GM12878 (cell line): ENCODE results near the gene SEC11A. TPM values are rescaled to one million over a fixed set of nuclear protein-coding genes. Genes with fewer than 3 reads are reported as not detected.

ENCODE experiments used
- ATAC-seq: fragments of 200-7000 bp; cut with Tn5 transposase; 3 replicates; pipeline ENCODE4 v1.9.1; 2020; ENCODE audit warnings: mild to moderate bottlenecking, moderate library complexity
- BruUV-seq: library from RNA; stranded (reverse); fragments of 400-500 nt; replicated peaks from 2 replicates; lab custom pipeline; 2021; lab: Mats Ljungman, UMichigan
- CTCF ChIA-PET: fragments of 300-600 bp; sonication (Branson Sonifier 250); formaldehyde crosslinking; extraction: SDS; loops from one replicate; lab custom pipeline; 2021; ENCODE audit warnings: inconsistent platforms; lab: Yijun Ruan, JAX
- POLR2A ChIA-PET: fragments of 350-600 bp; formaldehyde crosslinking; extraction: SDS; loops from one replicate; lab custom pipeline; 2021; ENCODE audit warnings: inconsistent platforms; lab: Charles Lee
- RAD21 ChIA-PET: fragments of 300-600 bp; sonication (Branson Sonifier 250); formaldehyde crosslinking; loops from one replicate; lab custom pipeline; 2023; ENCODE audit warnings: antibody characterized with exemption; ENCODE audit not compliant: unreplicated experiment; lab: Charles Lee
- SMC1A ChIA-PET: fragments of 300-600 bp; sonication (Branson Sonifier 250); formaldehyde crosslinking; loops from one replicate; lab custom pipeline; 2023; ENCODE audit not compliant: unreplicated experiment, uncharacterized antibody; lab: Charles Lee
- DNase-seq: peaks from one replicate; pipeline ENCODE4 v3.0.0-alpha.2; 2011; ENCODE audit warnings: low read depth, low spot score
- FAIRE-seq: peaks from 3 replicates; lab custom pipeline; 2011; peaks lifted over from hg19 to GRCh38; lab: Jason Lieb, UNC
- H2AFZ ChIP-seq: 2 replicates; pipeline ENCODE4 v1.6.0; 2011; ENCODE audit warnings: low read depth, low read length, control low read depth; ENCODE audit not compliant: control insufficient read depth
- H3K27ac ChIP-seq: 2 replicates; pipeline ENCODE4 v1.5.1; 2011; ENCODE audit warnings: control low read depth; ENCODE audit not compliant: control insufficient read depth, insufficient read depth
- H3K27me3 ChIP-seq, 2 experiments: replicated peaks in 1 of 2; 2 replicates each; pipeline versions ENCODE4 v1.6.0 to v1.6.1; 2011; ENCODE audit warnings: low read length in 1 of 2; ENCODE audit not compliant: control insufficient read depth in 2 of 2, insufficient read depth in 2 of 2
- H3K36me3 ChIP-seq, 2 experiments: 2 replicates each; pipeline ENCODE4 v1.5.1; 2011; ENCODE audit warnings: low read length in 1 of 2; ENCODE audit not compliant: control insufficient read depth in 2 of 2, insufficient read depth in 2 of 2
- H3K4me1 ChIP-seq: 2 replicates; pipeline ENCODE4 v1.6.1; 2011; ENCODE audit warnings: mild to moderate bottlenecking, low read length, moderate library complexity, mixed read lengths; ENCODE audit not compliant: control insufficient read depth, insufficient read depth
- H3K4me2 ChIP-seq: 2 replicates; pipeline ENCODE4 v1.6.0; 2011; ENCODE audit warnings: control low read depth; ENCODE audit not compliant: control insufficient read depth, insufficient read depth
- H3K4me3 ChIP-seq: fragments of 200-600 bp; sonication (generic); 2 replicates; pipeline ENCODE4 v1.5.1; 2016
- H3K79me2 ChIP-seq: 2 replicates; pipeline ENCODE4 v1.6.0; 2011; ENCODE audit warnings: low read length; ENCODE audit not compliant: control insufficient read depth, insufficient read depth
- H3K9ac ChIP-seq: 2 replicates; pipeline ENCODE4 v1.8.0; 2011; ENCODE audit warnings: low read length, control low read depth, mixed read lengths; ENCODE audit not compliant: control insufficient read depth, insufficient read depth
- H3K9me3 ChIP-seq: replicated peaks from 3 replicates; pipeline ENCODE4 v1.5.1; 2011; ENCODE audit warnings: mild to moderate bottlenecking, low read length; ENCODE audit not compliant: control insufficient read depth, insufficient read depth
- H4K20me1 ChIP-seq: 2 replicates; pipeline ENCODE4 v1.6.0; 2011; ENCODE audit not compliant: control insufficient read depth, insufficient read depth
- ASH2L ChIP-seq: fragments of 300-600, 200-600 bp; sonication (generic); IDR thresholded peaks from 2 replicates; pipeline ENCODE4 v1.6.1; 2017; ENCODE audit warnings: low read depth, mild to moderate bottlenecking, borderline replicate concordance
- FOS ChIP-seq: IDR thresholded peaks from 3 replicates; pipeline ENCODE4 v1.6.1; 2011; ENCODE audit warnings: borderline replicate concordance; ENCODE audit not compliant: insufficient read length; ENCODE audit errors: extremely low read depth
- IKZF2 ChIP-seq, 2 experiments: fragments of 450-650 bp; IDR thresholded peaks; 2 replicates each; pipeline ENCODE4 v1.6.1; 2017; ENCODE audit warnings: mild to moderate bottlenecking in 2 of 2, moderate library complexity in 2 of 2
- RBBP5 ChIP-seq: fragments of 200-600 bp; sonication (generic); conservative IDR thresholded peaks from 2 replicates; pipeline ENCODE4 v1.6.1; 2016
- SMAD1 ChIP-seq: fragments of 450-650 bp; IDR thresholded peaks from 2 replicates; pipeline ENCODE4 v1.6.1; 2018; ENCODE audit warnings: mild to moderate bottlenecking, low read depth; ENCODE audit not compliant: partially characterized antibody
- TCF3 ChIP-seq: IDR thresholded peaks from 2 replicates; pipeline ENCODE4 v1.6.1; 2012; ENCODE audit warnings: low read depth, mild to moderate bottlenecking, low read length, borderline replicate concordance; ENCODE audit not compliant: insufficient read depth
- WGBS: methylation state at CpG from one replicate; pipeline ENCODE4 v1.1.6; 2016; ENCODE audit warnings: low lambda C conversion rate; ENCODE audit not compliant: insufficient replicate concordance, insufficient coverage; ENCODE audit errors: missing lambda C conversion rate; 5-methylcytosine and 5-hydroxymethylcytosine counted together
- in situ Hi-C: fragments of 300-500 bp; cut with MboI; formaldehyde crosslinking; loops from 9 replicates; pipeline ENCODE4 v1.14.3; 2018; ENCODE audit warnings: mixed read lengths
- intact Hi-C: fragments of 100-400 bp; cut with micrococcal nuclease; formaldehyde crosslinking; loops from one replicate; pipeline ENCODE4 v1.14.2; 2022; ENCODE audit not compliant: unreplicated experiment
- polyA plus RNA-seq, 11 experiments: library from polyadenylated mRNA; depleted of rRNA in 4 of 11; unstranded in 6 of 11; stranded (reverse) in 5 of 11; fragments of >200 nt; fragmentation: Nextera tagmentation in 4 of 11; fragmentation: Illumina TruSeq in 1 of 11; extraction: Ambion mirVana in 4 of 11; extraction: Trizol in 1 of 11; gene quantifications; 1 replicate in 1 of 11; 2 replicates in 10 of 11; pipeline versions ENCODE4 v1.2.1 to v1.2.3, GENCODE V29; 2011 to 2016; ENCODE audit warnings: inconsistent platforms in 2 of 11, missing spikeins in 2 of 11, low read depth in 1 of 11
- total RNA-seq, 4 experiments: library from RNA; depleted of rRNA in 3 of 4; stranded (reverse); fragments of >200 nt in 3 of 4; fragmentation: Illumina TruSeq in 1 of 4; extraction: Trizol in 1 of 4; gene quantifications; 2 replicates each; pipeline versions ENCODE4 v1.2.1 to v1.2.3, GENCODE V29; 2013 to 2021
- TF ChIP-seq, protein P1 (sequence below): fragments of 450-650 bp; IDR thresholded peaks from 2 replicates; pipeline ENCODE4 v1.6.1; 2018; ENCODE audit warnings: mild to moderate bottlenecking, low read depth, moderate library complexity; ENCODE audit not compliant: partially characterized antibody

SEC11A gene
- total and polyA plus RNA-seq, 10 of the 15 experiments (the other 5 are each of a cell fraction or from before 2014, with no cell fraction given) = 99.2 to 159 (median 143) TPM

- TF ChIP-seq, protein P1, sequence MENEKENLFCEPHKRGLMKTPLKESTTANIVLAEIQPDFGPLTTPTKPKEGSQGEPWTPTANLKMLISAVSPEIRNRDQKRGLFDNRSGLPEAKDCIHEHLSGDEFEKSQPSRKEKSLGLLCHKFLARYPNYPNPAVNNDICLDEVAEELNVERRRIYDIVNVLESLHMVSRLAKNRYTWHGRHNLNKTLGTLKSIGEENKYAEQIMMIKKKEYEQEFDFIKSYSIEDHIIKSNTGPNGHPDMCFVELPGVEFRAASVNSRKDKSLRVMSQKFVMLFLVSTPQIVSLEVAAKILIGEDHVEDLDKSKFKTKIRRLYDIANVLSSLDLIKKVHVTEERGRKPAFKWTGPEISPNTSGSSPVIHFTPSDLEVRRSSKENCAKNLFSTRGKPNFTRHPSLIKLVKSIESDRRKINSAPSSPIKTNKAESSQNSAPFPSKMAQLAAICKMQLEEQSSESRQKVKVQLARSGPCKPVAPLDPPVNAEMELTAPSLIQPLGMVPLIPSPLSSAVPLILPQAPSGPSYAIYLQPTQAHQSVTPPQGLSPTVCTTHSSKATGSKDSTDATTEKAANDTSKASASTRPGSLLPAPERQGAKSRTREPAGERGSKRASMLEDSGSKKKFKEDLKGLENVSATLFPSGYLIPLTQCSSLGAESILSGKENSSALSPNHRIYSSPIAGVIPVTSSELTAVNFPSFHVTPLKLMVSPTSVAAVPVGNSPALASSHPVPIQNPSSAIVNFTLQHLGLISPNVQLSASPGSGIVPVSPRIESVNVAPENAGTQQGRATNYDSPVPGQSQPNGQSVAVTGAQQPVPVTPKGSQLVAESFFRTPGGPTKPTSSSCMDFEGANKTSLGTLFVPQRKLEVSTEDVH = no peak
- TF ChIP-seq IKZF2 (IDR thresholded peaks at IDR 0.05) (no peak), RBBP5 (no peak), FOS (no peak), TCF3 (no peak), SMAD1 (no peak)
- TF ChIP-seq, all 136 proteins: peak for 0
Measured at GRCh38 chr15:84684092-84684491, 31.8 kb downstream of the SEC11A start (continued).

DNA sequence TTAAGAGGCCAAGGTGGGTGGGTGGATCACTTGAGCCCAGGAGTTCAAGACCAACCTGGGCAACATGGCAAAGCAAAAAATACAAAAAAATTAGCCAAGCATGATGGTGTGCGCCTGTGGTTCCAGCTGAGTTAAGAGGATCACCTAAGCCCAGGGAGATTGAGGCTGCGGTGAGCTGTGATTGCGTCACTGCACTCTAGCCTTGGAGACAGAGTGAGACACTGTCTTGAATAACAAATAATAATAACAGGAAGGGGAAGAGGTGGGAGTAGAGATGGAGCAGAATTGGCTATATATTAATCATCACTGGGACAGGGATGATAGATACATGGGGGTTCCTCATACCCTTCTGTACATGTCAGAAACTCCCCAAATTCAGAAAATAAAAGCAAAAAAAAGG lies 34.1 kb downstream of the SEC11A start:
- POLR2A ChIA-PET = no interaction called here
- peak; percentile 18 for FAIRE-seq
- no TSS peak for BruUV-seq
- SMC1A ChIA-PET = interaction anchor here (1.1 to 1.4 kb wide), 3 partner anchors 10 to 71 kb away, joined by 3 to 4 read pairs (median 3); no protein-coding TSS in a partner anchor
- intact Hi-C loops = no loop called here
- DNase-seq = no peak
- WGBS = 30% methylated on average over 3 of the region's 3 CpGs
- H3K36me3 ChIP-seq = peaks cover 0 to 14% of the 10 kb centered on the region in 2 experiments; a peak in 3 of 4 replicates
- H4K20me1 ChIP-seq = no peaks in the 10 kb centered on the region
- H3K4me3 ChIP-seq = no peak overlapping the region
- CTCF ChIA-PET = interaction anchor here (0.9 to 1.3 kb wide), 3 partner anchors 23 to 195 kb away, joined by 3 to 5 read pairs (median 3); partner anchors contain the start of gene NMB
- no peak for ATAC-seq
- no peaks in the 10 kb centered on the region for H3K9me3 ChIP-seq
- no peak overlapping the region for H3K4me2 ChIP-seq
- no peak overlapping the region for H2AFZ ChIP-seq
- TF ChIP-seq ASH2L = no peak
- no peaks in the 10 kb centered on the region; the same call in 1 of the 2 replicates for H3K79me2 ChIP-seq
- H3K27me3 ChIP-seq = no peaks in the 10 kb centered on the region
- no peak overlapping the region for H3K27ac ChIP-seq
- H3K9ac ChIP-seq = no peak overlapping the region
- H3K4me1 ChIP-seq = peaks cover 4% of the 10 kb centered on the region; the same call in 1 of the 2 replicates
- RAD21 ChIA-PET = interaction anchor here (1.2 kb wide), 1 partner anchor 247 kb away, joined by 3 read pairs; no protein-coding TSS in a partner anchor
- in situ Hi-C loops = no loop called here
